HL-60 (cell line): ENCODE results near the gene ZMYM3.

Experiments used
- CTCF ChIP-seq: IDR thresholded peaks from one replicate; pipeline ENCODE4 v1.5.1; 2011; ENCODE audit warnings: low read length, control low read depth, inconsistent platforms; ENCODE audit not compliant: insufficient read depth
- GABPA ChIP-seq: IDR thresholded peaks from 2 replicates; pipeline ENCODE4 v1.6.1; 2012; ENCODE audit warnings: low read depth

GRCh38 chrX:71212536-71212935 is 41.4 kb downstream of the ZMYM3 start:
- TF ChIP-seq CTCF, result no peak
- no peak for TF ChIP-seq GABPA
